GM19328 (cell line): ENCODE results near the gene TSEN2.
"Not testable (repeated sequence)": the region's sequence is repeated elsewhere in the genome, so short reads cannot be mapped to it uniquely, and the experiment has no call there.

ENCODE experiments used
- ATAC-seq: cut with Tn5 transposase; IDR thresholded peaks from one replicate; pipeline ENCODE4 v1.9.1; 2021; ENCODE audit warnings: mild to moderate bottlenecking, moderate library complexity; ENCODE audit not compliant: unreplicated experiment

The TSEN2 gene

GRCh38 chr3:12499474-12499873, 15.2 kb downstream of the TSEN2 start:
- no peak for ATAC-seq

- ATAC-seq, result no peak
These were observed 17.2 kb downstream of the TSEN2 start for GRCh38 chr3:12501360-12502020.

GRCh38 chr3:12503126-12503957, 19.1 kb downstream of the TSEN2 start:
- ATAC-seq, result no peak

DNA sequence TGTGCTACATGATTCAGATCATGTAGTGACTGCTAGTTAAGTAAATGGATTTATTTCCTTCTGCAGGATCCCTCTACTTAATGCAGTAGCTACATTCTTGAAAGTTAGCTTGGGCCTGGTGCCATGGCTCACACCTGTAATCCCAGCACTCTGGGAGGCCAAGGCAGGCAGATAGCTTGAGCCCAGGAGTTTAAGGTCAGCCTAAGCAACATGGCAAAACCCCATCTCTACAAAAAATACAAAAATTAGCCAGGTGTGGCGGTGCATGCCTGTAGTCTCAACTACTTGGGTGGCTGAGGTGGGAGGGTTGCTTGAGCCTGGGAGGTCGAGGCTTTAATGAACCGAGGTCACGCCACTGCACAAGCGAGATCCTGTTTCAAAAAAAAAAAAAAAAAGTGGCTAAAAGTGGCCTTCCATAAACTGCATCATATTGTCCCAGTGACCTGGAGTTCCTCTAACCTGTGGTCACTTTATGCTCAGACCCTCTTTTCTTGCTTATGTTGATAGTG, 22.0 kb downstream of the TSEN2 start:
- ATAC-seq, result no peak

- ATAC-seq, result no peak
These were observed 23.5 kb downstream of the TSEN2 start for GRCh38 chr3:12507591-12508281.

GRCh38 chr3:12508291-12508700, 24.0 kb downstream of the TSEN2 start:
- no peak for ATAC-seq

- ATAC-seq, result no peak
These were observed 25.2 kb downstream of the TSEN2 start for GRCh38 chr3:12509466-12509865.

- no peak for ATAC-seq
These were observed 28.3 kb downstream of the TSEN2 start for GRCh38 chr3:12512534-12513118.

GRCh38 chr3:12513694-12514446, 29.6 kb downstream of the TSEN2 start:
- ATAC-seq, result no peak

- ATAC-seq, result no peak
These were observed 31.4 kb downstream of the TSEN2 start for GRCh38 chr3:12515631-12516030.

GRCh38 chr3:12516873-12517272, 32.6 kb downstream of the TSEN2 start:
- no peak for ATAC-seq

GRCh38 chr3:12518261-12519028, 34.2 kb downstream of the TSEN2 start:
- no peak for ATAC-seq

- no peak for ATAC-seq
These were observed 36.7 kb downstream of the TSEN2 start for GRCh38 chr3:12521010-12521409.

- no peak for ATAC-seq
These were observed 38.4 kb downstream of the TSEN2 start for GRCh38 chr3:12522721-12523120.

- no peak for ATAC-seq
These were observed 43.5 kb downstream of the TSEN2 start for GRCh38 chr3:12527757-12528143.

DNA sequence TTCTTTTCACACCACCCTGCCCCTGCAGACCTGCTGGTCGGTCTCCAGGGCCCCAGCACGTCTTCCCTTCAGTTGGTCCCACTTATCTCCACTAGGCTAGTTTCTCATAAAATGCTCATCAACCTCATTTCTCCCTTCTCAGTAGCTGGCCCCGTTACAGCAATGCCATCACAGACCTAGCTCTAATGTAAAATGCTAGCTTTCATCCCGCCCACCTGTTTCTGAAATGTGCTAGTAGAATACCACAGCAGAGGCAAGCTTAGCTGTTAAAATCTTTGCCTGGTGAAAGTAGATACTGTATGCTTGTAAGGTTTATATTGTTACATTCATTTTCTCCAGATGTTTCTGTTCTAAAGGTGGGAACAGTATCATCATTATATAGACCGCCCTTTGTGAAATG, 47.9 kb downstream of the TSEN2 start:
- ATAC-seq, result no peak

GRCh38 chr3:12536423-12536822, 52.1 kb downstream of the TSEN2 start:
- ATAC-seq, result no peak

DNA sequence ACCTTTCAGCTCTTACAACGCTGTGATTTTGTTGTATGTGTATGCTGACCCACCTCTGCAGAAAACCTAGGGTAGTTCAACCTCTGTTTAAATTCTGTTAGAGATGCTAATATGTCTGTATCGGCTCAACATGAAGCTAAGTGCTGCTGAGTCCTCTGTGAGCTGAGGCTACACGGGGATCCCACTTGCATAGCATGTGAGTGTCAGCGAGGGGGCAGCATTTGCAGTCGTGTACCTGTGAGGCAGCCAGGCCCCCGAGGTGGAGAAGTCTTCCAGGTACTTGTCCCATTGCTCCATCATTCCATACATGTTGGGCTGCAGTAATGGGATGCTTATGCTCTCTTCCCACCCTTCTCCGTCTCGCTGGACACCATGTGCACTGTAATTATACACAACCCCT, 57.3 kb downstream of the TSEN2 start:
- no peak for ATAC-seq

DNA sequence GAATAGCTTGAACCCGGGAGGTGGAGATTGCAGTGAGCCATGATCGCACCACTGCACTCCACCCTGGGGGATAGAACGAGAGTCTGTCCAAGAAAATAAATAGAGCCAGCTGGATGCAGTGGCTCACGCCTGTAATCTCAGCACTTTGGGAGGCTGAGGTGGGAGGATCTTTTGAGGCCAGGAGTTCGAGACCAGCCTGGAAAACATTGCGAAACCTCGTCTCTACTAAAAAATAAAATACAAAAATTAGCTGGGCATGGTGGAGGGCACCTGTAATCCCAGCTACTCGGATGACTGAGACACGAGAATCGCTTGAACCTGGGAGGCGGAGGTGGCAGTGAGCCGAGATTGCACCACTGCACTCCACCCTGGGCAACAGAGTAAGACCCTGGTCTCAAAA, 59.2 kb downstream of the TSEN2 start:
- ATAC-seq, result not testable (repeated sequence)
